ENCODE data around the gene PRAMEF20. TPM values are rescaled to one million over a fixed set of nuclear protein-coding genes. Genes with fewer than 3 reads are reported as not detected.

Gene PRAMEF20
- total and polyA plus RNA-seq, 2 donors (not counting 3 experiments of a cell fraction or from before 2014, with no cell fraction given): not detected

- peaks cover 3% of the 10 kb centered on the region for H3K9me3 ChIP-seq (replicated peaks; ENCODE audit: control insufficient read depth, insufficient read depth, low read length)
- no TSS peak for BruUV-seq (replicated peaks)
- H3K9me1 ChIP-seq (replicated peaks; ENCODE audit: control insufficient read depth, extremely low read depth, insufficient read depth, low read length): no peaks in the 10 kb centered on the region
- ChIA-PET CTCF (no interaction called here), POLR2A (no interaction called here)
- intact Hi-C loops (cut with micrococcal nuclease): no loop called here
- no peaks in the 10 kb centered on the region for H4K20me1 ChIP-seq (replicated peaks; ENCODE audit: control insufficient read depth, extremely low read depth, insufficient read depth, low read length)
- H3K9ac ChIP-seq (replicated peaks; ENCODE audit: extremely low read depth, insufficient read depth, low read length): no peak overlapping the region
- H3K4me1 ChIP-seq (ENCODE audit: control insufficient read depth, extremely low read depth, insufficient read depth, low read length): no peaks in the 10 kb centered on the region
- H3K27me3 ChIP-seq (ENCODE audit: control insufficient read depth in 2 of 2, insufficient read depth in 2 of 2, low read length in 2 of 2): no peaks in the 10 kb centered on the region
- H3K79me2 ChIP-seq (ENCODE audit: control insufficient read depth, insufficient read depth, low read length): no peaks in the 10 kb centered on the region
- no peaks in the 10 kb centered on the region for H3K36me3 ChIP-seq (ENCODE audit: control insufficient read depth in 2 of 2, extremely low read depth in 1 of 2, insufficient read depth in 2 of 2, low read length in 2 of 2)
- H3K27ac ChIP-seq (ENCODE audit: insufficient read depth, low read depth, low read length): no peak overlapping the region
- TF ChIP-seq JUN (IDR thresholded peaks at IDR 0.05; ENCODE audit: borderline replicate concordance, insufficient read depth, insufficient read length, low read depth): no peak
- TF ChIP-seq CTCF (IDR thresholded peaks at IDR 0.05; ENCODE audit: extremely low read depth in 1 of 2, insufficient read depth in 1 of 2, low read depth in 1 of 2, low read length in 2 of 2): no peak
- TF ChIP-seq POLR2AphosphoS5 (IDR thresholded peaks at IDR 0.05; ENCODE audit: insufficient read depth, low read depth, low read length): no peak
- no peak for TF ChIP-seq MAX (IDR thresholded peaks at IDR 0.05; ENCODE audit: insufficient read depth, insufficient read length)
- TF ChIP-seq GATA2 (IDR thresholded peaks at IDR 0.05; ENCODE audit: insufficient read depth, insufficient read length, low read depth, low read length): no peak
- TF ChIP-seq MYC (IDR thresholded peaks at IDR 0.05; ENCODE audit: low read depth, low read length): no peak
- no peak for TF ChIP-seq FOS (IDR thresholded peaks at IDR 0.05; ENCODE audit: borderline replicate concordance, insufficient read depth, low read length)
- TF ChIP-seq EZH2 (IDR thresholded peaks at IDR 0.05; ENCODE audit: borderline replicate concordance, low read depth, low read length, severe bottlenecking): no peak
- no peak for TF ChIP-seq POLR2A (IDR thresholded peaks at IDR 0.05; ENCODE audit: low read depth, low read length)
- no peak overlapping the region for H3K4me2 ChIP-seq (ENCODE audit: insufficient read depth, low read length)
- no peak for FAIRE-seq
- no peak for DNase-seq (ENCODE audit: low read depth, low spot score)
- H3K4me3 ChIP-seq (replicated peaks in 1 of 3; ENCODE audit: insufficient read depth in 1 of 3, low read depth in 1 of 3, low read length in 3 of 3): no peak overlapping the region
- no peak overlapping the region for H2AFZ ChIP-seq (ENCODE audit: low read depth, low read length)
- dilution Hi-C loops (cut with MboI; ENCODE audit: extremely low pct_ligation_motif_present, low sequenced_read_pairs): no loop called here
Observed at GRCh38 chr1:13469343-13469742, 59.1 kb downstream of the PRAMEF20 start.

Other genes with a start within 250 kb of the PRAMEF20 start
- gene HNRNPCL4, start 244.8 kb upstream of the PRAMEF20 start, total RNA-seq: not detected in 2 replicates
- not detected in 2 replicates for gene HNRNPCL4, start 244.8 kb upstream of the PRAMEF20 start, polyA plus RNA-seq
- not detected in 2 replicates for gene PRAMEF9, start 238.6 kb upstream of the PRAMEF20 start, total RNA-seq
- gene PRAMEF9, start 238.6 kb upstream of the PRAMEF20 start, polyA plus RNA-seq: not detected in 2 replicates
- gene PRAMEF13, start 209.0 kb upstream of the PRAMEF20 start, total RNA-seq: not detected in 2 replicates
- not detected in 2 replicates for gene PRAMEF13, start 209.0 kb upstream of the PRAMEF20 start, polyA plus RNA-seq
- gene PRAMEF18, start 184.3 kb upstream of the PRAMEF20 start, total RNA-seq: not detected in 2 replicates
- not detected in 2 replicates for gene PRAMEF18, start 184.3 kb upstream of the PRAMEF20 start, polyA plus RNA-seq
- not detected in 2 replicates for gene PRAMEF5, start 156.3 kb upstream of the PRAMEF20 start, total RNA-seq
- gene PRAMEF5, start 156.3 kb upstream of the PRAMEF20 start, polyA plus RNA-seq: not detected in 2 replicates
- gene PRAMEF8, start 125.3 kb upstream of the PRAMEF20 start, total RNA-seq: not detected in 2 replicates
- not detected in 2 replicates for gene PRAMEF8, start 125.3 kb upstream of the PRAMEF20 start, polyA plus RNA-seq
- gene PRAMEF33, start 106.9 kb upstream of the PRAMEF20 start, total RNA-seq: not detected in 2 replicates
- not detected in 2 replicates for gene PRAMEF33, start 106.9 kb upstream of the PRAMEF20 start, polyA plus RNA-seq
- gene PRAMEF15, start 94.9 kb upstream of the PRAMEF20 start, total RNA-seq: not detected in 2 replicates
- gene PRAMEF15, start 94.9 kb upstream of the PRAMEF20 start, polyA plus RNA-seq: not detected in 2 replicates
- not detected in 2 replicates for gene PRAMEF14, start 63.3 kb upstream of the PRAMEF20 start, total RNA-seq
- gene PRAMEF14, start 63.3 kb upstream of the PRAMEF20 start, polyA plus RNA-seq: not detected in 2 replicates
- gene PRAMEF19, start 38.5 kb upstream of the PRAMEF20 start, total RNA-seq: not detected in 2 replicates
- gene PRAMEF19, start 38.5 kb upstream of the PRAMEF20 start, polyA plus RNA-seq: not detected in 2 replicates
- not detected in 2 replicates for gene PRAMEF17, start 20.8 kb upstream of the PRAMEF20 start, total RNA-seq
- not detected in 2 replicates for gene PRAMEF17, start 20.8 kb upstream of the PRAMEF20 start, polyA plus RNA-seq
- gene LRRC38, start 103.6 kb downstream of the PRAMEF20 start, total RNA-seq: not detected in 2 replicates
- not detected in 2 replicates for gene LRRC38, start 103.6 kb downstream of the PRAMEF20 start, polyA plus RNA-seq
- not detected in 2 replicates for gene PDPN, start 173.4 kb downstream of the PRAMEF20 start, total RNA-seq
- not detected in 2 replicates for gene PDPN, start 173.4 kb downstream of the PRAMEF20 start, polyA plus RNA-seq